SJCRH30 (cell line): ENCODE measurements around the gene OSER1. TPM values are rescaled to one million over a fixed set of nuclear protein-coding genes. Genes with fewer than 3 reads are reported as not detected.
"Not testable (repeated sequence)": the region's sequence is repeated elsewhere in the genome, so short reads cannot be mapped to it uniquely, and the experiment has no call there.

Experiments used
- DNase-seq, 2 experiments: peaks; one replicate each; pipeline ENCODE4 v3.0.0-alpha.2; 2015 to 2020
- H3K27ac ChIP-seq: fragments of 250-450 bp; sonication (Bioruptor Pico); 2 replicates; pipeline ENCODE4 v1.5.1; 2020; ENCODE audit warnings: mild to moderate bottlenecking, moderate library complexity
- H3K27me3 ChIP-seq: fragments of 250-450 bp; sonication (Bioruptor Pico); 2 replicates; pipeline ENCODE4 v1.5.1; 2020; ENCODE audit warnings: mild to moderate bottlenecking, moderate library complexity
- H3K36me3 ChIP-seq: fragments of 250-450 bp; sonication (Bioruptor Pico); 2 replicates; pipeline ENCODE4 v1.5.1; 2020; ENCODE audit warnings: mild to moderate bottlenecking, moderate library complexity
- H3K4me1 ChIP-seq: fragments of 250-450 bp; sonication (Bioruptor Pico); 2 replicates; pipeline ENCODE4 v1.5.1; 2020; ENCODE audit warnings: mild to moderate bottlenecking, moderate library complexity
- H3K4me3 ChIP-seq: fragments of 250-450 bp; sonication (Bioruptor Pico); 2 replicates; pipeline ENCODE4 v1.5.1; 2020; ENCODE audit warnings: mild to moderate bottlenecking, moderate library complexity
- H3K9me3 ChIP-seq: fragments of 250-450 bp; sonication (Bioruptor Pico); replicated peaks from 2 replicates; pipeline ENCODE4 v1.5.1; 2020; ENCODE audit warnings: mild to moderate bottlenecking, moderate library complexity
- total RNA-seq: library from RNA; depleted of rRNA; stranded (reverse); fragments of >200 nt; shearing (Covaris generic); gene quantifications from 2 replicates; pipeline ENCODE4 v1.2.3, GENCODE V29; 2014; rRNA removed

The OSER1 gene
- 50.6 and 54.9 TPM in 2 replicates for total RNA-seq

GRCh38 chr20:44210406-44211176 lies at the start of gene OSER1:
Gene OSER1 (minus strand): TSS chr20:44210771. CDS start chr20:44206957, 3,814 bp downstream.
- DNase-seq, result peak; percentile 99
- Histone ChIP-seq H3K36me3 (peaks cover 3% of the 10 kb centered on the region; the same call in 1 of the 2 replicates), H3K4me1 (peaks cover 12% of the 10 kb centered on the region; the same call in 1 of the 2 replicates), H3K9me3 (no peaks in the 10 kb centered on the region), H3K4me3 (peak within 1 kb of the TSS; percentile 89), H3K27me3 (no peaks in the 10 kb centered on the region), H3K27ac (peak within 1 kb of the TSS; percentile 85)

GRCh38 chr20:44258226-44258890 lies 47.8 kb upstream of the OSER1 start:
- H3K27me3 ChIP-seq, result peaks cover 24% of the 10 kb centered on the region
- no peak for DNase-seq
- H3K4me1 ChIP-seq, result no peaks in the 10 kb centered on the region
- no peak overlapping the region for H3K4me3 ChIP-seq
- no peak overlapping the region for H3K27ac ChIP-seq
- H3K36me3 ChIP-seq, result no peaks in the 10 kb centered on the region
- no peaks in the 10 kb centered on the region for H3K9me3 ChIP-seq

- no peak for DNase-seq
- no peak overlapping the region for H3K4me3 ChIP-seq
- H3K9me3 ChIP-seq, result no peaks in the 10 kb centered on the region
- peaks cover 24% of the 10 kb centered on the region for H3K27me3 ChIP-seq
- no peaks in the 10 kb centered on the region for H3K36me3 ChIP-seq
- no peaks in the 10 kb centered on the region for H3K4me1 ChIP-seq
- no peak overlapping the region for H3K27ac ChIP-seq
Measured at GRCh38 chr20:44256961-44257360, 46.4 kb upstream of the OSER1 start.

GRCh38 chr20:44255942-44256341 lies 45.4 kb upstream of the OSER1 start:
- no peak overlapping the region for H3K4me3 ChIP-seq
- no peak overlapping the region for H3K27ac ChIP-seq
- H3K27me3 ChIP-seq, result peaks cover 18% of the 10 kb centered on the region
- DNase-seq, result no peak
- H3K36me3 ChIP-seq, result no peaks in the 10 kb centered on the region
- H3K4me1 ChIP-seq, result no peaks in the 10 kb centered on the region
- no peaks in the 10 kb centered on the region for H3K9me3 ChIP-seq

GRCh38 chr20:44254073-44254472 lies 43.5 kb upstream of the OSER1 start:
- no peak for DNase-seq
- H3K4me3 ChIP-seq, result no peak overlapping the region
- no peaks in the 10 kb centered on the region for H3K36me3 ChIP-seq
- no peaks in the 10 kb centered on the region for H3K4me1 ChIP-seq
- H3K9me3 ChIP-seq, result no peaks in the 10 kb centered on the region
- H3K27me3 ChIP-seq, result peaks cover 18% of the 10 kb centered on the region
- H3K27ac ChIP-seq, result no peak overlapping the region

- H3K4me1 ChIP-seq, result no peaks in the 10 kb centered on the region
- H3K27ac ChIP-seq, result no peak overlapping the region
- no peaks in the 10 kb centered on the region for H3K9me3 ChIP-seq
- peak in 1 of 2 experiments; percentile 26 for DNase-seq
- no peak overlapping the region for H3K4me3 ChIP-seq
- H3K27me3 ChIP-seq, result peaks cover 16% of the 10 kb centered on the region
- H3K36me3 ChIP-seq, result no peaks in the 10 kb centered on the region
Measured at GRCh38 chr20:44253528-44253927, 43.0 kb upstream of the OSER1 start.

- Histone ChIP-seq H3K27ac (no peak overlapping the region), H3K4me1 (no peaks in the 10 kb centered on the region), H3K27me3 (0 out of 2 replicates have a peak, but pooled peaks cover 9% of the 10 kb centered on the region), H3K4me3 (no peak overlapping the region), H3K36me3 (no peaks in the 10 kb centered on the region), H3K9me3 (no peaks in the 10 kb centered on the region)
- DNase-seq, result no peak
Measured at GRCh38 chr20:44251284-44251683, 40.7 kb upstream of the OSER1 start.

- Histone ChIP-seq H3K4me3 (no peak overlapping the region), H3K27ac (no peak overlapping the region), H3K9me3 (no peaks in the 10 kb centered on the region), H3K27me3 (0 out of 2 replicates have a peak, but pooled peaks cover 6% of the 10 kb centered on the region), H3K4me1 (no peaks in the 10 kb centered on the region), H3K36me3 (no peaks in the 10 kb centered on the region)
- no peak for DNase-seq
Measured at GRCh38 chr20:44248410-44248759, 37.8 kb upstream of the OSER1 start.

GRCh38 chr20:44247586-44248409 lies 37.2 kb upstream of the OSER1 start:
- H3K27ac ChIP-seq, result no peak overlapping the region

GRCh38 chr20:44247131-44247571 lies 36.6 kb upstream of the OSER1 start, which contains the start of gene GDAP1L1:
Gene GDAP1L1 (plus strand): TSS chr20:44247308. CDS start chr20:44247335, 27 bp downstream.
- Histone ChIP-seq H3K27ac (no peak within 1 kb of the TSS), H3K27me3 (0 out of 2 replicates have a peak, but pooled peaks cover 10% of the 10 kb centered on the region), H3K4me3 (no peak within 1 kb of the TSS), H3K9me3 (no peaks in the 10 kb centered on the region), H3K4me1 (no peaks in the 10 kb centered on the region), H3K36me3 (no peaks in the 10 kb centered on the region)
- no peak for DNase-seq

More at GRCh38 chr20:44247586-44248409, 37.2 kb upstream of the OSER1 start:
- Histone ChIP-seq H3K4me3 (no peak overlapping the region), H3K36me3 (no peaks in the 10 kb centered on the region), H3K27me3 (0 out of 2 replicates have a peak, but pooled peaks cover 6% of the 10 kb centered on the region), H3K4me1 (no peaks in the 10 kb centered on the region), H3K9me3 (no peaks in the 10 kb centered on the region)
- DNase-seq, result peak; percentile 62 to 73

- no peak overlapping the region for H3K27ac ChIP-seq
- no peaks in the 10 kb centered on the region for H3K9me3 ChIP-seq
- no peaks in the 10 kb centered on the region for H3K36me3 ChIP-seq
- H3K4me3 ChIP-seq, result no peak overlapping the region
- H3K4me1 ChIP-seq, result no peaks in the 10 kb centered on the region
- DNase-seq, result no peak
- 0 out of 2 replicates have a peak, but pooled peaks cover 12% of the 10 kb centered on the region for H3K27me3 ChIP-seq
Measured at GRCh38 chr20:44245977-44246376, 35.4 kb upstream of the OSER1 start.

- Histone ChIP-seq H3K36me3 (no peaks in the 10 kb centered on the region; the same call in 1 of the 2 replicates), H3K4me3 (no peak overlapping the region), H3K27ac (no peak overlapping the region), H3K4me1 (no peaks in the 10 kb centered on the region), H3K27me3 (0 out of 2 replicates have a peak, but pooled peaks cover 10% of the 10 kb centered on the region), H3K9me3 (0 out of 2 replicates have a peak, but pooled peaks cover 2% of the 10 kb centered on the region)
- DNase-seq, result no peak
Measured at GRCh38 chr20:44241796-44242195, 31.2 kb upstream of the OSER1 start.

- not testable (repeated sequence) for H3K36me3 ChIP-seq, H3K4me1 ChIP-seq, H3K27ac ChIP-seq, H3K9me3 ChIP-seq, H3K4me3 ChIP-seq, H3K27me3 ChIP-seq, DNase-seq
Measured at GRCh38 chr20:44236840-44237239, 26.3 kb upstream of the OSER1 start.

GRCh38 chr20:44235702-44236101 lies 25.1 kb upstream of the OSER1 start:
- H3K4me3 ChIP-seq, result no peak overlapping the region
- DNase-seq, result no peak
- 0 out of 2 replicates have a peak, but pooled peaks cover 2% of the 10 kb centered on the region for H3K9me3 ChIP-seq
- no peaks in the 10 kb centered on the region for H3K27me3 ChIP-seq
- H3K4me1 ChIP-seq, result peaks cover 4% of the 10 kb centered on the region; the same call in 1 of the 2 replicates
- H3K27ac ChIP-seq, result no peak overlapping the region
- H3K36me3 ChIP-seq, result no peaks in the 10 kb centered on the region; the same call in 1 of the 2 replicates
